GM18867 (cell line): Measurements from ENCODE around the gene PCYT2.
A peak's percentile ranks its signal among the peaks of the same experiment; 100 is the strongest.

Experiments used
- ATAC-seq: cut with Tn5 transposase; IDR thresholded peaks from one replicate; pipeline ENCODE4 v1.9.1; 2021; ENCODE audit warnings: mild to moderate bottlenecking, moderate library complexity; ENCODE audit not compliant: unreplicated experiment

Gene PCYT2

GRCh38 chr17:81877569-81877968 is 33.6 kb downstream of the PCYT2 start:
- no peak for ATAC-seq

- ATAC-seq: peak; percentile 48
These were observed 39.6 kb downstream of the PCYT2 start for GRCh38 chr17:81871387-81872230.

- peak; percentile 24 for ATAC-seq
These were observed 40.2 kb downstream of the PCYT2 start, which contains the start of gene ARHGDIA for GRCh38 chr17:81870981-81871386. Gene ARHGDIA (minus strand): TSS chr17:81871337. CDS start chr17:81869930, 1,407 bp downstream.

GRCh38 chr17:81870131-81870980 is 40.8 kb downstream of the PCYT2 start:
- peak; percentile 18 for ATAC-seq

- ATAC-seq: no peak
These were observed 41.7 kb downstream of the PCYT2 start for GRCh38 chr17:81869221-81870130.

GRCh38 chr17:81868674-81869220 is 42.5 kb downstream of the PCYT2 start:
- no peak for ATAC-seq

- ATAC-seq: no peak
These were observed 43.1 kb downstream of the PCYT2 start for GRCh38 chr17:81867991-81868673.

GRCh38 chr17:81867170-81867990 is 43.8 kb downstream of the PCYT2 start:
- ATAC-seq: no peak

GRCh38 chr17:81866440-81867169 is 44.6 kb downstream of the PCYT2 start:
- no peak for ATAC-seq

GRCh38 chr17:81865733-81866439 is 45.3 kb downstream of the PCYT2 start:
- ATAC-seq: no peak

- no peak for ATAC-seq
These were observed 45.9 kb downstream of the PCYT2 start for GRCh38 chr17:81865358-81865732.

GRCh38 chr17:81863833-81864768 is 47.1 kb downstream of the PCYT2 start:
- no peak for ATAC-seq

- ATAC-seq: no peak
These were observed 48.0 kb downstream of the PCYT2 start for GRCh38 chr17:81863123-81863675.

GRCh38 chr17:81860756-81861568 is 50.2 kb downstream of the PCYT2 start:
- peak; percentile 80 for ATAC-seq
